HFFc6 (cell line): ENCODE results near the gene MYNN. TPM values are rescaled to one million over a fixed set of nuclear protein-coding genes. Genes with fewer than 3 reads are reported as not detected.

Source experiments
- DNase-seq: peaks from one replicate; pipeline ENCODE4 v3.0.0-alpha.2; 2018
- H3K27ac Mint-ChIP-seq: 2 replicates; pipeline ENCODE4 v1.8.0; 2020; ENCODE audit warnings: mild to moderate bottlenecking, mixed read lengths
- H3K27me3 Mint-ChIP-seq: 2 replicates; pipeline ENCODE4 v1.8.0; 2021; ENCODE audit warnings: mild to moderate bottlenecking, moderate library complexity, mixed read lengths; ENCODE audit not compliant: insufficient read depth
- H3K36me3 Mint-ChIP-seq: 2 replicates; pipeline ENCODE4 v1.8.0; 2021; ENCODE audit warnings: low read depth, mixed read lengths
- H3K4me1 Mint-ChIP-seq: 2 replicates; pipeline ENCODE4 v1.8.0; 2020; ENCODE audit warnings: low read depth, mixed read lengths
- H3K4me3 Mint-ChIP-seq: 2 replicates; pipeline ENCODE4 v1.8.0; 2020; ENCODE audit warnings: mild to moderate bottlenecking, moderate library complexity, mixed read lengths
- H3K9me3 Mint-ChIP-seq: 2 replicates; pipeline ENCODE4 v1.8.0; 2020; ENCODE audit warnings: mild to moderate bottlenecking, mixed read lengths
- CTCF ChIP-seq: fragments of 200-600 bp; sonication (generic); IDR thresholded peaks from 2 replicates; pipeline ENCODE4 v1.5.0; 2021; ENCODE audit warnings: antibody characterized with exemption, mild to moderate bottlenecking
- total RNA-seq, 6 experiments: library from RNA; stranded (reverse); fragmentation: NEBNext Ultra II Directional; extraction: Animal tissue kit (Norgen Biotek cat#: 25700); gene quantifications; 2 replicates in 1 of 6; 3 replicates in 5 of 6; pipeline ENCODE4 v1.2.3, GENCODE V29; 2021

MYNN gene
- total RNA-seq, 6 experiments from 2014 or later = 10.9 to 13.8 (median 11.7) TPM

- peaks cover 15% of the 10 kb centered on the region for H3K9me3 Mint-ChIP-seq
- peak within 1 kb of the TSS; percentile 87 for H3K4me3 Mint-ChIP-seq
- DNase-seq = peak; percentile 54
- no peak for TF ChIP-seq CTCF
- peaks cover 13% of the 10 kb centered on the region for H3K36me3 Mint-ChIP-seq
- peak within 1 kb of the TSS; percentile 82 for H3K27ac Mint-ChIP-seq
- peaks cover 2% of the 10 kb centered on the region; the same call in 1 of the 2 replicates for H3K27me3 Mint-ChIP-seq
- peaks cover 30% of the 10 kb centered on the region for H3K4me1 Mint-ChIP-seq
These were observed 39.4 kb downstream of the MYNN start, which contains the start of the genes LRRC34 and LRRIQ4 for GRCh38 chr3:169812332-169813235. TSS of gene LRRC34 (minus strand) at chr3:169812904. CDS start at chr3:169812548, 356 bp downstream. TSS of gene LRRIQ4 (plus strand) at chr3:169812870. CDS start at chr3:169821922, 9,052 bp downstream.

GRCh38 chr3:169813278-169813677 is 40.1 kb downstream of the MYNN start:
- peaks cover 35% of the 10 kb centered on the region for H3K4me1 Mint-ChIP-seq
- H3K9me3 Mint-ChIP-seq = peaks cover 15% of the 10 kb centered on the region
- peaks cover 2% of the 10 kb centered on the region; the same call in 1 of the 2 replicates for H3K27me3 Mint-ChIP-seq
- peaks cover 13% of the 10 kb centered on the region for H3K36me3 Mint-ChIP-seq
- DNase-seq = no peak
- TF ChIP-seq CTCF = no peak
- peak overlapping the region; percentile 82 for H3K27ac Mint-ChIP-seq
- H3K4me3 Mint-ChIP-seq = peak overlapping the region; percentile 87

- no peak for DNase-seq
- Mint-ChIP-seq H3K9me3 (peaks cover 15% of the 10 kb centered on the region), H3K4me1 (peaks cover 42% of the 10 kb centered on the region), H3K36me3 (peaks cover 13% of the 10 kb centered on the region), H3K4me3 (peak overlapping the region; percentile 87; the same call in 1 of the 2 replicates), H3K27me3 (peaks cover 2% of the 10 kb centered on the region; the same call in 1 of the 2 replicates), H3K27ac (peak overlapping the region; percentile 82; the same call in 1 of the 2 replicates)
- TF ChIP-seq CTCF = no peak; the same call in 1 of the 2 replicates
These were observed 40.7 kb downstream of the MYNN start for GRCh38 chr3:169813757-169814517.

GRCh38 chr3:169815590-169816150 is 42.5 kb downstream of the MYNN start:
- no peak for TF ChIP-seq CTCF
- H3K27ac Mint-ChIP-seq = no peak overlapping the region
- DNase-seq = no peak
- peaks cover 13% of the 10 kb centered on the region for H3K36me3 Mint-ChIP-seq
- peaks cover 15% of the 10 kb centered on the region for H3K9me3 Mint-ChIP-seq
- peaks cover 42% of the 10 kb centered on the region for H3K4me1 Mint-ChIP-seq
- peaks cover 2% of the 10 kb centered on the region; the same call in 1 of the 2 replicates for H3K27me3 Mint-ChIP-seq
- H3K4me3 Mint-ChIP-seq = no peak overlapping the region

- Mint-ChIP-seq H3K4me3 (peak overlapping the region; percentile 6; the same call in 1 of the 2 replicates), H3K27ac (peak overlapping the region; percentile 17), H3K9me3 (peaks cover 15% of the 10 kb centered on the region), H3K4me1 (peaks cover 22% of the 10 kb centered on the region), H3K36me3 (peaks cover 13% of the 10 kb centered on the region), H3K27me3 (peaks cover 2% of the 10 kb centered on the region)
- peak; percentile 28 for DNase-seq
- no peak for TF ChIP-seq CTCF
These were observed 45.1 kb downstream of the MYNN start for GRCh38 chr3:169818316-169818715.
